B cell (primary cell): ENCODE results near the gene ULK4.

Experiments
- EZH2 ChIP-seq: IDR thresholded peaks from 2 replicates; pipeline ENCODE4 v1.6.1; 2012; ENCODE audit warnings: borderline replicate concordance, low read depth, mild to moderate bottlenecking, moderate library complexity, low read length; ENCODE audit not compliant: insufficient read depth, poor library complexity, severe bottlenecking
- TF ChIP-seq, protein P1 (sequence below): fragments of 200-600 bp; IDR thresholded peaks from one replicate; pipeline ENCODE4 v1.8.0; 2022; ENCODE audit warnings: antibody characterized with exemption, mild to moderate bottlenecking

DNA sequence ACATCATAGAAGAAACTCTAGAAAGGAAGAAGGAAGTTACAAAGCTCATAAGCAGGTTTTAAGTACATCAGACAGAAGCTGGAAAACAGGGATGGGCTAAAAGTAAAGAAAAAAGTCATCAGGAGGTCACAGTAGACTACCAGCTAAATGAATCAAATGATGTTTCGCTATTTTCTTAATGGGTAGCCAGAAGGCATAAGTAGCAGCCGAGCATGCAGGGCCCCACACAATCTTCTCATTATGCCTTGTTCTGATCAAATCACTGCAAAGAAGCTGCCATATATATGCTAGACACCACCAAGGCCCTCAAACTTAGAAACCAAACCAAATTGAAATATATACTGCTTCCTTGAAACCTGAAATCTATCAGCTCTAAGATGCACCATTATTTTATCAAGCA, 349.1 kb downstream of the ULK4 start:
- TF ChIP-seq EZH2, result no peak
- TF ChIP-seq, protein P1, sequence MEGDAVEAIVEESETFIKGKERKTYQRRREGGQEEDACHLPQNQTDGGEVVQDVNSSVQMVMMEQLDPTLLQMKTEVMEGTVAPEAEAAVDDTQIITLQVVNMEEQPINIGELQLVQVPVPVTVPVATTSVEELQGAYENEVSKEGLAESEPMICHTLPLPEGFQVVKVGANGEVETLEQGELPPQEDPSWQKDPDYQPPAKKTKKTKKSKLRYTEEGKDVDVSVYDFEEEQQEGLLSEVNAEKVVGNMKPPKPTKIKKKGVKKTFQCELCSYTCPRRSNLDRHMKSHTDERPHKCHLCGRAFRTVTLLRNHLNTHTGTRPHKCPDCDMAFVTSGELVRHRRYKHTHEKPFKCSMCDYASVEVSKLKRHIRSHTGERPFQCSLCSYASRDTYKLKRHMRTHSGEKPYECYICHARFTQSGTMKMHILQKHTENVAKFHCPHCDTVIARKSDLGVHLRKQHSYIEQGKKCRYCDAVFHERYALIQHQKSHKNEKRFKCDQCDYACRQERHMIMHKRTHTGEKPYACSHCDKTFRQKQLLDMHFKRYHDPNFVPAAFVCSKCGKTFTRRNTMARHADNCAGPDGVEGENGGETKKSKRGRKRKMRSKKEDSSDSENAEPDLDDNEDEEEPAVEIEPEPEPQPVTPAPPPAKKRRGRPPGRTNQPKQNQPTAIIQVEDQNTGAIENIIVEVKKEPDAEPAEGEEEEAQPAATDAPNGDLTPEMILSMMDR, result no peak
